GM13976 (cell line): ENCODE results near the gene PFKP.

Source experiments
- DNase-seq: peaks from one replicate; pipeline ENCODE4 v3.0.0; 2012; ENCODE audit warnings: low spot score
- CTCF ChIP-seq: IDR thresholded peaks from 2 replicates; pipeline ENCODE4 v1.5.1; 2012; ENCODE audit warnings: borderline replicate concordance, mild to moderate bottlenecking; ENCODE audit not compliant: insufficient read depth; ENCODE audit errors: extremely low read depth, missing control alignments, control extremely low read depth
- in situ Hi-C: fragments of 300-500 bp; cut with MboI; formaldehyde crosslinking; loops from one replicate; pipeline ENCODE4 v1.12.0; 2022; ENCODE audit warnings: low sequenced_read_pairs, mixed read lengths, inconsistent platforms; ENCODE audit not compliant: unreplicated experiment

The PFKP gene

DNA sequence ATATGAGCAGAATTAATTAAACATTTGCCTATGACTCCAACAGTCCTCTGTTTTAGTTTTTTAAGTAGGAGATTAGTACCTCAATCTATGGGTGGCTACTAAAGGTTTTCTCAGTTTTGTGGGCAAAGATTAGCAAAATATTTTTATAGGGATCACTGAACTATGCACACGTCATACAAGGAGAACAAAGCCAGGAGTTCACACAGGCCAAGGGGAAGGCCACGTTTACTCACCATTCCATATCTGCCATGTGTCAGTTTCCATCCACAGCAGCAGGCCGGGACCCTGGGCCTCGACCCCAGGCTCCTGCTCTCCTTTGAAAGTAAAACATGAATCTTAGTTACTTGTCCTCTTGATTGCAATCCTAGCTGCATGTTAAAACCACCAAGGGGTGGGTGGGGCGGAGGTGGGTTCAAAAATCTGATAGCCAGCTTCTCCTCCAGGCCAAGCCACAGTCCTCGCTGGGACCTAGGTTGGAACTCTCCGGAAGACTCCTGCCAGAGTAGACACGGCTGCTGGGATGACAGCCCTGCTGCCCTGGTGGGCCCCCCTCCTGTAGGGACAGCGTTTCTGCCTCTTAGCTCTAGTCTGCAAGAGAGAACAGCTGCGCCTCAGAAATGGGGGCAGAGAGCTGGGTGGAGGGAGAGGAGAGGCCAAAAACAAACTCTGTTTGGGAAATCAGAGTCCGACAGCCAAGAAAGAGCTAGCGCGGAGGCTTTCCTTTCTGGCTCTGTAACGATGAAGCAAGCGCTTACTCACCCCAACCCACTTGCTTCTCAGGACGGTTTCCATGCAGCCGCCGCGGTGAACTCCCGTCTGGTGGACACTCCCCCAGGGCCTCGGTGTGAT, 69.6 kb downstream of the PFKP start:
- in situ Hi-C loops: no loop called here
- TF ChIP-seq CTCF: no peak
- DNase-seq: no peak

DNA sequence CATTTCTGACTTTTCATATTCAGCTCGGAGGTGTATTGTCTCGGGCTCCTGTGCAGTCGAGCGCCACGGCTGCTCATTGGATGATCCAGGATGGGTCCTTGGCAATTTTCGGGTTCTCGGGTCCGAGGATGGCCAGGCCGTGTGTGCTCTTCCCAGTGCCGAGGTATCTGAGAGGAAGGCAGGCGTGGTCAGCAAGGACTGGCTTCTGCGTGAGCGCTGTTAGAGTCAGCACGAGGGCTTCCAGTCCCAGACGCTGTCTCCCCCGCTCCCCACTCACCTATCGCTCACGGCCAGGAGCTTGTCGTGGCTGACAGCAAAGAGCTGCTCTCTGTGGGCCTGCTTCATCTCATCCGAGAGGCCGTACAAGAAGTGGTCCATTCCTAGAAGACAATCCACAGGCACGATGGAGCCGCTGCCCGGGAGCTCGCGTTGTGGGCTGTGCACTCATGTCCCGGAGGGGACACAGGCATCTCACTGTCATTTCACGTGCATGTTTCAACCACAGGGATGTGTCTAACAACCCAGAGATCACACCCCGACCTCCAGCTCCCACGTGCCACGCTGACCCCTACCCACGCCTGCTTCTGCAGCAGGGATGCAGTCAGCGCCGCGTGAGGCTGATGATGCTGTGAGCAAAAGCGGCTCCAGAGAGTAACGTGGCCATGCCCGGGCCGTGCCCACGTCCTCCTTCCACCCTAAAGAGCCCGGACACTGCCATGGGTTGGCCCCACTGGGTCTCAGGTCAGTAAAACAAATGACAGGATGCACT, 70.8 kb downstream of the PFKP start:
- in situ Hi-C loops: no loop called here
- peak; percentile 24 for DNase-seq
- TF ChIP-seq CTCF: no peak

DNA sequence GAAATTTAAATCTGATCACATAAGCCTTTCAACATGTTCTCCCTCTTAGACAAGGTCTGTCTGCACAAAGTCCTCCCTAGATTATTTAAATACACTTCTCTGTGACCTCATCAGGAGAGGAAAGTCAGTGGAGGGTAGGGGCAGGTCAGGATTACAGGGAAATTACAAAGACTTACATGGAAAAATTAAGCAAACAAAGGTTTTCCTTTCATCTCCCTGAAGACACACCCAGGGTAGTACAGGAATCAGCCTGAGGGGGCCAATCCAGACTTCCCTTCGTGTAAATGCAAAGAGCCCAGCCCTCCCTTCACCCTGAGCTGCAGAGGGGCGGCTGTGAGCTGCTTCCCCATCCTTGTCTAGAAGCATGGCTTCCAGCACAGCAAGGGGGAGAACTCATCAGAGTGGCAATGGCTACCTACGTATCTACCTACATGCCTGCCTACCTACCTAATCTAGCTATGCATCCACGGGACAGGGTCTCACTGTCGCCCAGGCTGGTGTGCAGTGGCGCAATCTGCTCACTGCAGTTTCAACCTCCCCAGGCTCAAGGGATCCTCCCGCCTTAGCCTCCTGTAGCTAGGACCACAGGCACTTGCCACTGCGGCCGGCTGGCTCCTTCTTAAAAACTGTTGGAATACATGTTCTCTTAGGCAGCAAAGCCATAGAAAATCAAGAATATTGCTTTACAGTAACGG, 72.0 kb downstream of the PFKP start:
- in situ Hi-C loops: no loop called here
- DNase-seq: peak; percentile 24
- no peak for TF ChIP-seq CTCF

DNA sequence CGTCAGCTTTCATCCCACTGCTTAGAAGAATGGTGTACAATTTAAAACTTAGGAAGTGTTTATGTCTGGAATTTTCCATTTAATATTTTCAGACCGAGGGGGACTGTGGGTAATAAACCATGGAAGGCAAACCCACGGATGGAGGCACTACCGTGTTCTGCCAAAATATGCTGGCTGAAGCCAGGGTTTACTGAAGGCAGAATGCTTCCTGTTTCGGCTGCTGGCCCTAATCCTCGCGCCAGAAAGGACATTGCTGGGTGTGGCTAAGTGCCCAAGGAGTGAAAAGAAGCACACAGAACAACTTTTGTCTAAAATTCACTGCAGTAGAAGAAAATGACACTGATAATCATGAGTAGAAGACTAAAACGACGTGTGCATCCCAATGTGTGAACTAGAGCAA, 72.9 kb downstream of the PFKP start:
- no peak for DNase-seq
- in situ Hi-C loops: no loop called here
- no peak for TF ChIP-seq CTCF

DNA sequence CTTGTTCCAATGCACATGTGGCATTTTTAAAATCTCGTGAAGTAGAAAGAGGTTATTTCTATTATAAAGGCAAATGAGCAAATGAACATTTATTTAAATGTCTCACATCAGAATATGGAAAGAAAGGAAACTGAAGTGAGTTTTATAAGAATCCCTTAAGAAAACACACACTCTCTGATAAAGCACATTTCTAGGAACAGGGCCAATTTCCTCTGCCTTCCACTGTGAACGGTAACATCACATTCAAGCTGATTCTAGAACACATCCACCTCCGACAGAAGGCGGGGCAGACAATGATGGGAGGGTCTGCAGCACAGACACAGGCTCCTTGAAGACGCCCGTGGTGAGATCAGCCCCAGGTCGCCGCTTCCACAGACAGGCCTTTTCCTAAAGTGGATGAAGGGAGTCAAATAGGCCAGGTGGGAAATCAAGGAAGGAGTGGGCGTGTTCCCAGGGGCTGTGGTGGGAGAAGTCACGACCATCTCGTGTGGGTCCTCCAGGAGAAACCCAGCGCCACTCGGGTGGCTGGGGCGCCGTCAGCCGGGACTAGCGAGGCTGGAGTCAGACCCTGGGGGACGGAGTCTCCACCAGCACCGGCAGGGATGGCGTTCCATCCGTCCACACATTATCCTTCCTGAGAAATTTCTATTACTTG, 74.1 kb downstream of the PFKP start:
- no peak for TF ChIP-seq CTCF
- in situ Hi-C loops: no loop called here
- DNase-seq: no peak

- TF ChIP-seq CTCF: no peak
- no peak for DNase-seq
- in situ Hi-C loops: no loop called here
Measured at GRCh38 chr10:3142146-3142875, 75.0 kb downstream of the PFKP start.
